Right kidney (tissue), 1 donor: ENCODE results near the gene PRTFDC1.
A peak's percentile ranks its signal among the peaks of the same experiment; 100 is the strongest.
"Not testable (repeated sequence)": the region's sequence is repeated elsewhere in the genome, so short reads cannot be mapped to it uniquely, and the experiment has no call there.

Source experiments
- DNase-seq: peaks from one replicate; pipeline ENCODE4 v3.0.0-alpha.2; 2016

The PRTFDC1 gene

GRCh38 chr10:24966962-24967481 lies 14.6 kb upstream of the PRTFDC1 start:
- DNase-seq, result no peak

- no peak for DNase-seq
These were observed 12.6 kb upstream of the PRTFDC1 start for GRCh38 chr10:24965051-24965450.

- DNase-seq, result no peak
These were observed 11.2 kb upstream of the PRTFDC1 start for GRCh38 chr10:24963521-24964041.

GRCh38 chr10:24962995-24963394 lies 10.6 kb upstream of the PRTFDC1 start:
- DNase-seq, result no peak

GRCh38 chr10:24961582-24961981 lies 9.2 kb upstream of the PRTFDC1 start:
- DNase-seq, result no peak

- DNase-seq, result no peak
These were observed 7.0 kb upstream of the PRTFDC1 start for GRCh38 chr10:24959382-24959730.

GRCh38 chr10:24958721-24959381 lies 6.4 kb upstream of the PRTFDC1 start:
- peak; percentile 49 for DNase-seq

- DNase-seq, result no peak
These were observed 5.8 kb upstream of the PRTFDC1 start for GRCh38 chr10:24958091-24958720.

- DNase-seq, result not testable (repeated sequence)
These were observed 5.2 kb upstream of the PRTFDC1 start for GRCh38 chr10:24957624-24958051.

GRCh38 chr10:24953675-24954074 lies 1.3 kb upstream of the PRTFDC1 start:
- no peak for DNase-seq

- DNase-seq, result peak; percentile 77
These were observed 570 bp upstream of the PRTFDC1 start for GRCh38 chr10:24952707-24953645.

- DNase-seq, result no peak
These were observed 934 bp downstream of the PRTFDC1 start for GRCh38 chr10:24951201-24952142.

- DNase-seq, result no peak
These were observed 2.0 kb downstream of the PRTFDC1 start for GRCh38 chr10:24950439-24950838.

GRCh38 chr10:24949616-24950015 lies 2.8 kb downstream of the PRTFDC1 start:
- DNase-seq, result no peak

GRCh38 chr10:24947304-24948097 lies 4.9 kb downstream of the PRTFDC1 start:
- DNase-seq, result no peak

GRCh38 chr10:24944512-24945255 lies 7.7 kb downstream of the PRTFDC1 start:
- no peak for DNase-seq

- no peak for DNase-seq
These were observed 13.9 kb downstream of the PRTFDC1 start for GRCh38 chr10:24938525-24938924.

- DNase-seq, result no peak
These were observed 14.3 kb downstream of the PRTFDC1 start for GRCh38 chr10:24938076-24938475.

- no peak for DNase-seq
These were observed 16.7 kb downstream of the PRTFDC1 start for GRCh38 chr10:24935504-24936292.
